HL-60 (cell line): ENCODE measurements around the gene BEST3.

ENCODE experiments used
- DNase-seq, 2 experiments: peaks; one replicate each; pipeline ENCODE4 v3.0.0-alpha.2; 2010 to 2020; ENCODE audit warnings: low read depth in 1 of 2, low spot score in 1 of 2
- H3K27ac ChIP-seq: fragments of 250-450 bp; sonication (Bioruptor Pico); replicated peaks from 2 replicates; pipeline ENCODE4 v1.5.1; 2020; ENCODE audit warnings: mild to moderate bottlenecking, moderate library complexity
- H3K27me3 ChIP-seq: fragments of 250-450 bp; sonication (Bioruptor Pico); 2 replicates; pipeline ENCODE4 v1.5.1; 2021; ENCODE audit warnings: mild to moderate bottlenecking, moderate library complexity; ENCODE audit not compliant: insufficient read depth, poor library complexity, severe bottlenecking
- H3K4me3 ChIP-seq: replicated peaks from 2 replicates; pipeline ENCODE4 v1.5.1; 2011; ENCODE audit warnings: mild to moderate bottlenecking, control low read depth, low read length; ENCODE audit not compliant: insufficient read depth
- GABPA ChIP-seq: IDR thresholded peaks from 2 replicates; pipeline ENCODE4 v1.6.1; 2012; ENCODE audit warnings: low read depth
- POLR2AphosphoS5 ChIP-seq: IDR thresholded peaks from 2 replicates; pipeline ENCODE4 v1.6.1; 2012; ENCODE audit warnings: low read depth
- SPI1 ChIP-seq: IDR thresholded peaks from 2 replicates; pipeline ENCODE4 v1.6.1; 2012; ENCODE audit warnings: low read depth, mild to moderate bottlenecking, borderline replicate concordance
- TF ChIP-seq, protein P1 (sequence below): IDR thresholded peaks from one replicate; pipeline ENCODE4 v1.5.1; 2011; ENCODE audit warnings: low read length, control low read depth, inconsistent platforms; ENCODE audit not compliant: insufficient read depth
- TF ChIP-seq, protein P2 (sequence below): IDR thresholded peaks from 2 replicates; pipeline ENCODE4 v1.6.1; 2012; ENCODE audit warnings: low read depth; ENCODE audit not compliant: insufficient replicate concordance

Gene BEST3

DNA sequence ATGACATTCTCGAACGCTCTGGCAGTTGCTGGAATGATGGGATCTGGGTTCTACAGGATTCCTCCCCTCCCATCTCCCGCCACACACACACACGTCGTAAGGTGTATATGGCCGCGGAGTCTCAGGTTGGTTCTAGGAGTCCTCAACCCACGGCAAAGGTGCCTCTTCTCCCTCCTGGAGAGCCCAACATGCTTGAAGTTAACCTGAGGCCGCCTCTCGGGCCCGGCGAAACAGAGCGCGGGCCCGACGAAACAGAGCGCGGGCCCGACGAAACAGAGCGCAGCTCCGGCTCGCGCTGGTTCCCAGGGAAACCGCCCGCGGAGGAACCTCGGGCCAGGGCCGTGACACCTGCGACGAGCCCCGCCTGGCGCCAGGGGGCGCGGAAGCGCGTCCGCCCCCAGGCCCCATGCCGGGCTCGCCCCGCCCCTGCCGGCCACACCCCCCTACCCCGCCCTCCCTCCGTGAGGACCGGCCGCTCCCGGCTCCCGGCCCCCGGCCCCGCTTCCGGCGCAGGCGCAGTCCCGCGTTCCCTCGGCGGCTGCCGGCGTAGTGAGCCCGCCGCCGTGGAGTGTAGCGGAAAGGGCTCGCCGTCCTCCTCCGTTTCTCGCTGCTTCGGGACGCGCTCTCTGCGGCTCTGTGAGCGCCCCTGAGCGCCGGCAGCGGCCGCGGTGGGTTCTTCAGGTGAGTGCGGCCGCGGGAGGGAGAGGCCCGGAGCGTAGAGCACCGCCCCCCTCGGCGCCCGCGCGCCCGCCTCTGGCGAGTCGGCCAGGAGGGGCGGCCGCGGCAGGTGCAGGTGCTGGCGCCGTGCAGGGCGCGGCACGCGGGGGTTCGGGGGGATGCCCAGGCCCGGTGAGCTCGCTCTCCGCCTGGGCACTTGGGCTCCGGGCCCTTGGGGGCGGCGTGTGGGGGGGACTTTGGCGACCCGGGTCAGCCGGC is 39.5 kb upstream of the BEST3 start, which contains the start of gene RAB3IP:
RAB3IP (plus strand) TSS at position 510 of the 936 bp plus-strand sequence. CDS start 16,549 bp downstream, outside the sequence.
- peak within 1 kb of the TSS; percentile 93 for H3K4me3 ChIP-seq
- H3K27ac ChIP-seq, result peak within 1 kb of the TSS; percentile 23; the same call in 1 of the 2 replicates
- TF ChIP-seq SPI1, result no peak; the same call in 1 of the 2 replicates
- TF ChIP-seq, protein P1, sequence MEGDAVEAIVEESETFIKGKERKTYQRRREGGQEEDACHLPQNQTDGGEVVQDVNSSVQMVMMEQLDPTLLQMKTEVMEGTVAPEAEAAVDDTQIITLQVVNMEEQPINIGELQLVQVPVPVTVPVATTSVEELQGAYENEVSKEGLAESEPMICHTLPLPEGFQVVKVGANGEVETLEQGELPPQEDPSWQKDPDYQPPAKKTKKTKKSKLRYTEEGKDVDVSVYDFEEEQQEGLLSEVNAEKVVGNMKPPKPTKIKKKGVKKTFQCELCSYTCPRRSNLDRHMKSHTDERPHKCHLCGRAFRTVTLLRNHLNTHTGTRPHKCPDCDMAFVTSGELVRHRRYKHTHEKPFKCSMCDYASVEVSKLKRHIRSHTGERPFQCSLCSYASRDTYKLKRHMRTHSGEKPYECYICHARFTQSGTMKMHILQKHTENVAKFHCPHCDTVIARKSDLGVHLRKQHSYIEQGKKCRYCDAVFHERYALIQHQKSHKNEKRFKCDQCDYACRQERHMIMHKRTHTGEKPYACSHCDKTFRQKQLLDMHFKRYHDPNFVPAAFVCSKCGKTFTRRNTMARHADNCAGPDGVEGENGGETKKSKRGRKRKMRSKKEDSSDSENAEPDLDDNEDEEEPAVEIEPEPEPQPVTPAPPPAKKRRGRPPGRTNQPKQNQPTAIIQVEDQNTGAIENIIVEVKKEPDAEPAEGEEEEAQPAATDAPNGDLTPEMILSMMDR, result peak; percentile 54
- DNase-seq, result peak; percentile 63 to 86
- H3K27me3 ChIP-seq, result peaks cover 2% of the 10 kb centered on the region

DNA sequence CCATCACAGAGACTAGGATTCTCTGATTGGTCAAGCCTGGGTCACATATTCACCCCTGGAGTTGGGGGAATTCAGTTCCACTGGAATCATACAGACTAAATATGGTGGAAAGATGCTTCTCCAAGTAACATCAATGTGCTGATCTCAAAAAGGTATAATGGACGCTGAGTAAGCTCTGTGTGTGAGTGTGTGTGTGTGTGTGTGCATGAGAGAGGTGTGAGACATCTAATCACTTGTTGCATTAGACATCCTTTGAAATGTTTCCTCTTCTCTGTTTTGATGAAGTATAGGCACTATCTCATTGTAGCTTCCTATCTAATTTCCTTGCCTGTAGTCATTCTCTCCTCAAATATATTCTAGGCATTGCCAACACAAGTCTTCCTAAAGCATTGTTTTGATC is 34.5 kb upstream of the BEST3 start:
- H3K4me3 ChIP-seq, result no peak overlapping the region
- H3K27ac ChIP-seq, result no peak overlapping the region
- H3K27me3 ChIP-seq, result peaks cover 2% of the 10 kb centered on the region
- no peak for DNase-seq
- TF ChIP-seq POLR2AphosphoS5, result no peak
- TF ChIP-seq, protein P2, sequence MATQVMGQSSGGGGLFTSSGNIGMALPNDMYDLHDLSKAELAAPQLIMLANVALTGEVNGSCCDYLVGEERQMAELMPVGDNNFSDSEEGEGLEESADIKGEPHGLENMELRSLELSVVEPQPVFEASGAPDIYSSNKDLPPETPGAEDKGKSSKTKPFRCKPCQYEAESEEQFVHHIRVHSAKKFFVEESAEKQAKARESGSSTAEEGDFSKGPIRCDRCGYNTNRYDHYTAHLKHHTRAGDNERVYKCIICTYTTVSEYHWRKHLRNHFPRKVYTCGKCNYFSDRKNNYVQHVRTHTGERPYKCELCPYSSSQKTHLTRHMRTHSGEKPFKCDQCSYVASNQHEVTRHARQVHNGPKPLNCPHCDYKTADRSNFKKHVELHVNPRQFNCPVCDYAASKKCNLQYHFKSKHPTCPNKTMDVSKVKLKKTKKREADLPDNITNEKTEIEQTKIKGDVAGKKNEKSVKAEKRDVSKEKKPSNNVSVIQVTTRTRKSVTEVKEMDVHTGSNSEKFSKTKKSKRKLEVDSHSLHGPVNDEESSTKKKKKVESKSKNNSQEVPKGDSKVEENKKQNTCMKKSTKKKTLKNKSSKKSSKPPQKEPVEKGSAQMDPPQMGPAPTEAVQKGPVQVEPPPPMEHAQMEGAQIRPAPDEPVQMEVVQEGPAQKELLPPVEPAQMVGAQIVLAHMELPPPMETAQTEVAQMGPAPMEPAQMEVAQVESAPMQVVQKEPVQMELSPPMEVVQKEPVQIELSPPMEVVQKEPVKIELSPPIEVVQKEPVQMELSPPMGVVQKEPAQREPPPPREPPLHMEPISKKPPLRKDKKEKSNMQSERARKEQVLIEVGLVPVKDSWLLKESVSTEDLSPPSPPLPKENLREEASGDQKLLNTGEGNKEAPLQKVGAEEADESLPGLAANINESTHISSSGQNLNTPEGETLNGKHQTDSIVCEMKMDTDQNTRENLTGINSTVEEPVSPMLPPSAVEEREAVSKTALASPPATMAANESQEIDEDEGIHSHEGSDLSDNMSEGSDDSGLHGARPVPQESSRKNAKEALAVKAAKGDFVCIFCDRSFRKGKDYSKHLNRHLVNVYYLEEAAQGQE, result no peak
- TF ChIP-seq GABPA, result no peak
- no peak for TF ChIP-seq SPI1
- TF ChIP-seq, protein P1, result no peak

DNA sequence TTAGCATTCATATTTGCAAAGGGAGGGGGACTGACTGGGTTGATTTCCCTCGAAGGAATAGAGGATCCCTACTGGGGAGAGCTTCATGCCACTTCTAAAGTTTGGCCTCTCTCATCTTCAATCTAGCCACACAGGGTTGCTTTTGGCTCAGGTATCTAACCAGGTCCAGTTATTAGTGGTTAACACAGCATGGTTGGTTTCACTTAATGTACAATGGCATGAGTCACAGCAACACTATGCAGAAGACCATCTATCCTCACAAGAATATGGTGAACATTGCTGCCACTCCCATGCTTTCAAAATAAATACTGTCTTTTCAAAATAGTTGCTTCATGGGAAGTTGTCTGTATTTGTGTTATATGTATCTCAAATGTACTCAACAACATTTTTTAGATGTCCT is 33.0 kb upstream of the BEST3 start:
- Histone ChIP-seq H3K27ac (no peak overlapping the region), H3K27me3 (peaks cover 2% of the 10 kb centered on the region), H3K4me3 (no peak overlapping the region)
- no peak for DNase-seq
- TF ChIP-seq, protein P2, result no peak
- TF ChIP-seq POLR2AphosphoS5, result no peak
- no peak for TF ChIP-seq SPI1
- TF ChIP-seq, protein P1, result no peak
- TF ChIP-seq GABPA, result no peak
